GM18526 (cell line): ENCODE data around the gene CERS2.

Source experiments
- POLR2A ChIP-seq: IDR thresholded peaks from 3 replicates; pipeline ENCODE4 v1.6.1; 2011; ENCODE audit not compliant: insufficient read length; ENCODE audit errors: extremely low read depth

Gene CERS2

GRCh38 chr1:150974580-150975478 is at the start of gene CERS2:
TSS of gene CERS2 (minus strand) at chr1:150974835. CDS start at chr1:150969090, 5,745 bp downstream.
- peak; percentile 35 for TF ChIP-seq POLR2A

GRCh38 chr1:151013518-151013917 is 38.9 kb upstream of the CERS2 start:
- TF ChIP-seq POLR2A = no peak

- no peak for TF ChIP-seq POLR2A
Measured at GRCh38 chr1:151012684-151013471, 38.2 kb upstream of the CERS2 start.

GRCh38 chr1:151011154-151011850 is 36.7 kb upstream of the CERS2 start:
- no peak for TF ChIP-seq POLR2A

GRCh38 chr1:151010346-151010726 is 35.7 kb upstream of the CERS2 start:
- no peak for TF ChIP-seq POLR2A

- no peak for TF ChIP-seq POLR2A
Measured at GRCh38 chr1:151009674-151010345, 35.2 kb upstream of the CERS2 start.

GRCh38 chr1:151009206-151009587 is 34.6 kb upstream of the CERS2 start:
- TF ChIP-seq POLR2A = no peak

- peak; percentile 35 for TF ChIP-seq POLR2A
Measured at GRCh38 chr1:151008244-151009205, 33.9 kb upstream of the CERS2 start, which contains the start of gene PRUNE1. TSS of gene PRUNE1 (plus strand) at chr1:151008449. CDS start at chr1:151008633, 184 bp downstream.

GRCh38 chr1:151007853-151008243 is 33.2 kb upstream of the CERS2 start:
- no peak for TF ChIP-seq POLR2A

- TF ChIP-seq POLR2A = no peak
Measured at GRCh38 chr1:151006327-151007052, 31.9 kb upstream of the CERS2 start, which contains the start of gene MINDY1. TSS of gene MINDY1 (minus strand) at chr1:151006902. CDS start at chr1:151002617, 4,285 bp downstream.

- TF ChIP-seq POLR2A = no peak
Measured at GRCh38 chr1:151005729-151006319, 31.2 kb upstream of the CERS2 start.

GRCh38 chr1:151003180-151003579 is 28.5 kb upstream of the CERS2 start:
- no peak for TF ChIP-seq POLR2A

GRCh38 chr1:151002611-151003010 is 28.0 kb upstream of the CERS2 start:
- TF ChIP-seq POLR2A = no peak

- no peak for TF ChIP-seq POLR2A
Measured at GRCh38 chr1:151002051-151002450, 27.4 kb upstream of the CERS2 start.
